Loucy (cell line): ENCODE measurements around the gene SGIP1.

Source experiments
- EZH2phosphoT487 ChIP-seq: fragments of 200-600 bp; IDR thresholded peaks from 2 replicates; pipeline ENCODE4 v1.6.1; 2018; ENCODE audit warnings: antibody characterized with exemption, mild to moderate bottlenecking, moderate library complexity, borderline replicate concordance
- TF ChIP-seq, protein P1 (sequence below): fragments of 200-600 bp; sonication (generic); conservative IDR thresholded peaks from 2 replicates; pipeline ENCODE4 v1.5.1; 2014; ENCODE audit warnings: mild to moderate bottlenecking, antibody characterized with exemption, low read length

DNA sequence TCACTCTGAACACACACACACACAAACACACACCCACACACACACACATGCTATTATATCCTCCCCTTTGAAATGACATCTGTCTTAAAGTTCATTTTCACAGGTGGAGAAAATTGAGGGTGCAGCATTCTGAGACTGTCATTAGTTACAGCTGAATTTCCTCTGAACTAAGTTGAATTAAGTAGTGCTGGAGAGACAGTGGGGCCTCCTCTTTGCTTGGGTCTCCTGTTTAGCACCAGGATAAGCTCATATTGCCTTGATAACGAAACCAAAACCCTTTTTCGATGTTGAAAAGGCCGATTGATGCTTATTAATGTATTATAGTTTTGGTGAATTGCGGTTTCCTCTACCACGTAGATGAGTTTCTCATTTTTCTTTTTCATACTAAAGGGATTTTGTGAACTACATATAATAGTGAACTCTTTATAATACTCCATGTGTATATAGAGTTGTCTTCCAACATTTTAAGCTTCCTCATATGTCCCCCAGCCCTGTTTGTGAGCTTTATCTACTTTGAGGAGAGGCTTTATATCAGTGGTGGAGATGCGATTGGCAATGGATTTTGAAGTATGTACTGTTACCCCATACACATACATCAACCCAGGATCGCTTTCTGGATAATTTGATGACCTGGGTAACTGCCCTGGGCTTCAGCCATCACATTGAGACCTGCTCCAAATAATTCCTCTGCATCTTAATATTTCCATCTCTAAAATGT is 235.7 kb downstream of the SGIP1 start:
- TF ChIP-seq, protein P1, sequence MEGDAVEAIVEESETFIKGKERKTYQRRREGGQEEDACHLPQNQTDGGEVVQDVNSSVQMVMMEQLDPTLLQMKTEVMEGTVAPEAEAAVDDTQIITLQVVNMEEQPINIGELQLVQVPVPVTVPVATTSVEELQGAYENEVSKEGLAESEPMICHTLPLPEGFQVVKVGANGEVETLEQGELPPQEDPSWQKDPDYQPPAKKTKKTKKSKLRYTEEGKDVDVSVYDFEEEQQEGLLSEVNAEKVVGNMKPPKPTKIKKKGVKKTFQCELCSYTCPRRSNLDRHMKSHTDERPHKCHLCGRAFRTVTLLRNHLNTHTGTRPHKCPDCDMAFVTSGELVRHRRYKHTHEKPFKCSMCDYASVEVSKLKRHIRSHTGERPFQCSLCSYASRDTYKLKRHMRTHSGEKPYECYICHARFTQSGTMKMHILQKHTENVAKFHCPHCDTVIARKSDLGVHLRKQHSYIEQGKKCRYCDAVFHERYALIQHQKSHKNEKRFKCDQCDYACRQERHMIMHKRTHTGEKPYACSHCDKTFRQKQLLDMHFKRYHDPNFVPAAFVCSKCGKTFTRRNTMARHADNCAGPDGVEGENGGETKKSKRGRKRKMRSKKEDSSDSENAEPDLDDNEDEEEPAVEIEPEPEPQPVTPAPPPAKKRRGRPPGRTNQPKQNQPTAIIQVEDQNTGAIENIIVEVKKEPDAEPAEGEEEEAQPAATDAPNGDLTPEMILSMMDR = no peak
- TF ChIP-seq EZH2phosphoT487 = no peak
